ENCODE measurements around the gene FIS1.

- TF ChIP-seq CTCF (IDR thresholded peaks at IDR 0.05) (no peak), EP300 (IDR thresholded peaks at IDR 0.05) (no peak), POLR2AphosphoS5 (IDR thresholded peaks at IDR 0.05) (no peak)
These were observed 49.0 kb downstream of the FIS1 start for GRCh38 chr7:101195884-101196283.
